HepG2 (cell line): Measurements from ENCODE around the gene ZNF48. TPM values are rescaled to one million over a fixed set of nuclear protein-coding genes. Genes with fewer than 3 reads are reported as not detected.

Experiments used
- BCL3 ChIP-seq: sonication (generic); formaldehyde crosslinking; IDR thresholded peaks from 2 replicates; pipeline ENCODE4 v1.5.1; 2020; ENCODE audit warnings: mild to moderate bottlenecking, missing genetic modification reagents, moderate library complexity
- CREM ChIP-seq, 2 experiments: sonication (generic) in 1 of 2; formaldehyde crosslinking in 1 of 2; IDR thresholded peaks; 2 replicates each; pipeline versions ENCODE4 v1.4.0 to v1.6.1; 2016 to 2020; ENCODE audit warnings: antibody characterized with exemption in 1 of 2, mild to moderate bottlenecking in 1 of 2, missing genetic modification reagents in 1 of 2
- GATAD2A ChIP-seq: IDR thresholded peaks from 2 replicates; pipeline ENCODE4 v1.6.1; 2016
- HIC2 ChIP-seq: sonication (generic); formaldehyde crosslinking; IDR thresholded peaks from 2 replicates; pipeline ENCODE4 v1.9.0; 2022; ENCODE audit warnings: low read depth, missing genetic modification reagents
- IKZF5 ChIP-seq: IDR thresholded peaks from 2 replicates; pipeline ENCODE4 v1.6.1; 2018; ENCODE audit warnings: missing genetic modification reagents, mild to moderate bottlenecking, missing compliant biosample characterization
- JUN ChIP-seq: sonication (generic); formaldehyde crosslinking; IDR thresholded peaks from 2 replicates; pipeline ENCODE4 v1.4.0; 2020; ENCODE audit warnings: mild to moderate bottlenecking, missing genetic modification reagents
- NR2F2 ChIP-seq: IDR thresholded peaks from 2 replicates; pipeline ENCODE4 v1.6.1; 2012; ENCODE audit warnings: low read depth, inconsistent platforms, borderline replicate concordance
- ZNF136 ChIP-seq: sonication (generic); formaldehyde crosslinking; IDR thresholded peaks from 2 replicates; pipeline ENCODE4 v1.8.1; 2022; ENCODE audit warnings: low read depth, mild to moderate bottlenecking, moderate library complexity, missing genetic modification reagents
- ZNF318 ChIP-seq: sonication (generic); formaldehyde crosslinking; IDR thresholded peaks from 2 replicates; pipeline ENCODE4 v1.4.0; 2020; ENCODE audit warnings: mild to moderate bottlenecking, missing genetic modification reagents
- ZNF503 ChIP-seq: sonication (generic); formaldehyde crosslinking; IDR thresholded peaks from 2 replicates; pipeline ENCODE4 v1.4.0; 2020; ENCODE audit warnings: missing genetic modification reagents
- ZNF558 ChIP-seq: sonication (generic); formaldehyde crosslinking; IDR thresholded peaks from 2 replicates; pipeline ENCODE4 v1.9.0; 2022; ENCODE audit warnings: mild to moderate bottlenecking, missing genetic modification reagents, borderline replicate concordance
- ZNF589 ChIP-seq: sonication (generic); formaldehyde crosslinking; conservative IDR thresholded peaks from 2 replicates; pipeline ENCODE4 v1.8.0; 2022; ENCODE audit warnings: mild to moderate bottlenecking, moderate library complexity, missing genetic modification reagents
- ZNF607 ChIP-seq: sonication (generic); formaldehyde crosslinking; IDR thresholded peaks from 2 replicates; pipeline ENCODE4 v1.5.1; 2020; ENCODE audit warnings: missing genetic modification reagents, mild to moderate bottlenecking, borderline replicate concordance
- ZNF746 ChIP-seq: sonication (generic); formaldehyde crosslinking; IDR thresholded peaks from 2 replicates; pipeline ENCODE4 v1.8.0; 2022; ENCODE audit warnings: mild to moderate bottlenecking, missing genetic modification reagents
- polyA plus RNA-seq, 8 experiments: library from polyadenylated mRNA; depleted of rRNA in 3 of 8; stranded (reverse) in 7 of 8; unstranded in 1 of 8; fragments of >200 nt; fragmentation: Illumina TruSeq in 4 of 8; extraction: Trizol in 4 of 8; gene quantifications; 2 replicates each; pipeline versions ENCODE4 v1.2.1 to v1.2.3, GENCODE V29; 2011 to 2016; ENCODE audit warnings: low read depth in 4 of 8, missing spikeins in 1 of 8, mixed read lengths in 1 of 8; ENCODE audit not compliant: insufficient read depth in 1 of 8
- total RNA-seq, 5 experiments: library from RNA; depleted of rRNA; stranded (reverse); fragments of >200 nt; fragmentation: Illumina TruSeq; extraction: Trizol; gene quantifications; 2 replicates each; pipeline ENCODE4 v1.2.3, GENCODE V29; 2016; ENCODE audit warnings: low read depth in 1 of 5

The ZNF48 gene
- total and polyA plus RNA-seq, 2 of the 13 experiments (the other 11 are each of a cell fraction or from before 2014, with no cell fraction given): 9.9 to 12.3 TPM

- TF ChIP-seq ZNF318 (CRISPR knock-in tag) (no peak), IKZF5 (peak; percentile 55), GATAD2A (CRISPR knock-in tag) (0 out of 2 replicates have a peak, but pooled peaks have one; percentile 1), NR2F2 (no peak), ZNF607 (peak; percentile 48; the same call in 1 of the 2 replicates), HIC2 (CRISPR knock-in tag) (no peak), ZNF589 (no peak; the same call in 1 of the 2 replicates), ZNF136 (CRISPR knock-in tag) (peak; percentile 54; the same call in 1 of the 2 replicates), ZNF746 (CRISPR knock-in tag) (no peak), CREM (IDR thresholded peaks at IDR 0.05) (peak; percentile 68), CREM (CRISPR knock-in tag; IDR thresholded peaks at IDR 0.05) (no peak), JUN (CRISPR knock-in tag) (no peak), ZNF558 (0 out of 2 replicates have a peak, but pooled peaks have one; percentile 63), BCL3 (0 out of 2 replicates have a peak, but pooled peaks have one; percentile 5), ZNF503 (CRISPR knock-in tag) (no peak)
Observed at GRCh38 chr16:30377812-30378235, 17.4 kb upstream of the ZNF48 start (continued).
